HEK293 (cell line): ENCODE measurements around the gene ESPL1.
A peak's percentile ranks its signal among the peaks of the same experiment; 100 is the strongest.

Source experiments
- CTCF ChIA-PET: fragments of 350-600 bp; formaldehyde crosslinking; extraction: SDS; loops from one replicate; lab custom pipeline; 2021; ENCODE audit warnings: antibody characterized with exemption; lab: Yijun Ruan, JAX
- POLR2A ChIA-PET: fragments of 300-600 bp; formaldehyde crosslinking; extraction: SDS; loops from one replicate; lab custom pipeline; 2020; ENCODE audit warnings: antibody characterized with exemption, inconsistent platforms; lab: Yijun Ruan, JAX
- H3K27ac ChIP-seq: fragments of 200-500 bp; sonication (Bioruptor generic); 2 replicates; pipeline ENCODE4 v1.5.1; 2014; ENCODE audit warnings: low read depth, low read length, control low read depth, inconsistent platforms; ENCODE audit errors: extremely low read depth
- H3K36me3 ChIP-seq, 2 experiments: fragments of 200-500 bp in 1 of 2; sonication (Bioruptor generic) in 1 of 2; 1 replicate in 1 of 2; 2 replicates in 1 of 2; pipeline ENCODE4 v1.5.1; 2014 to 2017; ENCODE audit warnings: inconsistent platforms in 2 of 2, low read length in 2 of 2; ENCODE audit not compliant: control insufficient read depth in 2 of 2, insufficient read depth in 1 of 2
- H3K4me1 ChIP-seq: fragments of 200-500 bp; sonication (Bioruptor generic); 2 replicates; pipeline ENCODE4 v1.5.1; 2014; ENCODE audit warnings: mild to moderate bottlenecking, low read length, inconsistent platforms; ENCODE audit not compliant: control insufficient read depth, insufficient read depth
- H3K4me3 ChIP-seq: 2 replicates; pipeline ENCODE4 v1.5.1; 2011; ENCODE audit warnings: low read depth, mild to moderate bottlenecking, control low read depth, low read length, moderate library complexity
- H3K9me3 ChIP-seq: fragments of 200-500 bp; sonication (Bioruptor generic); 2 replicates; pipeline ENCODE4 v1.5.1; 2014; ENCODE audit warnings: low read depth, low read length, inconsistent platforms; ENCODE audit not compliant: control insufficient read depth, insufficient read depth
- BCL11A ChIP-seq: fragments of 450-650 bp; formaldehyde crosslinking; IDR thresholded peaks from 2 replicates; pipeline ENCODE4 v1.5.1; 2016; ENCODE audit warnings: low read depth, missing biosample characterization, missing genetic modification characterization
- EGR2 ChIP-seq: fragments of 450-650 bp; formaldehyde crosslinking; IDR thresholded peaks from 2 replicates; pipeline ENCODE4 v1.5.1; 2016; ENCODE audit warnings: low read depth, missing biosample characterization, missing genetic modification characterization
- ZNF16 ChIP-seq: fragments of 450-650 bp; formaldehyde crosslinking; IDR thresholded peaks from 2 replicates; pipeline ENCODE4 v1.5.1; 2016; ENCODE audit warnings: low read depth, missing biosample characterization, missing genetic modification characterization
- ZNF248 ChIP-seq: fragments of 450-650 bp; formaldehyde crosslinking; IDR thresholded peaks from 2 replicates; pipeline ENCODE4 v1.5.1; 2017; ENCODE audit warnings: missing biosample characterization, missing genetic modification characterization
- ZNF366 ChIP-seq: fragments of 450-650 bp; formaldehyde crosslinking; conservative IDR thresholded peaks from 2 replicates; pipeline ENCODE4 v1.5.1; 2016; ENCODE audit warnings: missing biosample characterization, missing genetic modification characterization
- ZNF416 ChIP-seq: fragments of 450-650 bp; formaldehyde crosslinking; IDR thresholded peaks from 2 replicates; pipeline ENCODE4 v1.5.1; 2016; ENCODE audit warnings: missing biosample characterization, missing genetic modification characterization
- ZNF654 ChIP-seq: fragments of 450-650 bp; formaldehyde crosslinking; IDR thresholded peaks from 2 replicates; pipeline ENCODE4 v1.5.1; 2016; ENCODE audit warnings: low read depth, missing biosample characterization, missing genetic modification characterization
- ZNF677 ChIP-seq: fragments of 450-650 bp; IDR thresholded peaks from 2 replicates; pipeline ENCODE4 v1.5.0; 2018; ENCODE audit warnings: missing biosample characterization, mild to moderate bottlenecking, missing genetic modification characterization, moderate library complexity
- ZNF777 ChIP-seq: fragments of 450-650 bp; formaldehyde crosslinking; IDR thresholded peaks from 2 replicates; pipeline ENCODE4 v1.5.1; 2017; ENCODE audit warnings: missing biosample characterization, missing genetic modification characterization, borderline replicate concordance
- TF ChIP-seq, protein P1 (sequence below): fragments of 450-650 bp; formaldehyde crosslinking; IDR thresholded peaks from 2 replicates; pipeline ENCODE4 v1.5.1; 2016; ENCODE audit warnings: missing biosample characterization, missing genetic modification characterization
- TF ChIP-seq, protein P2 (sequence below): fragments of 450-650 bp; formaldehyde crosslinking; IDR thresholded peaks from 2 replicates; pipeline ENCODE4 v1.5.1; 2016; ENCODE audit warnings: missing biosample characterization, missing genetic modification characterization

The ESPL1 gene

DNA sequence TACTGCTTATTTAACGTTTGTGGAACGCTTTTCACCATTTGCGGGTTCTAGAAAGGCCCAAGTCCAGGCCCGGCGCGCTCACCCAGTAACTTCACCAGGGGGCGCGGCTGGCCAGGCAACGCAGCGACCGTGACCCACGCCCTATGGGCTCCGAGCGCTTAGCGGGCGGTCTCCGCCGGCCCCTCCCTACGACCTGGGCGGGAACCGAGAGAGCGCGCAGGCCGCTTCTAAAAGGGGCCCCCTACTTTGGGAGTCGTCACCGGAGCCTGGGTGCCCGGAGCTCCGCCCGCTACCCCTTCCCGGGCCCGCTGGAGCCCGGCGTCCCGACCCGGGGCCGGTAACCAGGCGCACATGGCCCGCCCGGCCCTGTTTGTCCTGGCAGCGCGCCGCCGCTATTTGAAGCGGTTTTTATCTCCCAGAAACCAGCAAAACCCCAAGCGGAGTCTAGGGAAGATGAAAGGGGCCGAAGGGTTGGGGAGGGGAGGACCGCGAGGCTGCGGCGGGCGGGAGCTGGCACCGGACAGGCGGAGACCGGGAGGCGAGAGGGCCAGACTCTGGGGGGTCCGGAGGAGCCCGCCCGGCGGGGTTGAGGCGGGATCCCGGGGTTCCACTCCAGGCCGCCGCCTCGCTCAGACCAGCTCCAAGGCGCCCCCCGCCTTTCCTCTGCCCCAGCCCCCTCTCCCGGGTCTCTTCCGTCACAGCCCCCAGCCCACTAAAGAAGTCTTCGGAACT lies 56.8 kb downstream of the ESPL1 start (continued):
- no peak for TF ChIP-seq EGR2 (tag by site-specific recombination)
- peak; percentile 81; the same call in 1 of the 2 replicates for TF ChIP-seq BCL11A (tag by site-specific recombination)

DNA sequence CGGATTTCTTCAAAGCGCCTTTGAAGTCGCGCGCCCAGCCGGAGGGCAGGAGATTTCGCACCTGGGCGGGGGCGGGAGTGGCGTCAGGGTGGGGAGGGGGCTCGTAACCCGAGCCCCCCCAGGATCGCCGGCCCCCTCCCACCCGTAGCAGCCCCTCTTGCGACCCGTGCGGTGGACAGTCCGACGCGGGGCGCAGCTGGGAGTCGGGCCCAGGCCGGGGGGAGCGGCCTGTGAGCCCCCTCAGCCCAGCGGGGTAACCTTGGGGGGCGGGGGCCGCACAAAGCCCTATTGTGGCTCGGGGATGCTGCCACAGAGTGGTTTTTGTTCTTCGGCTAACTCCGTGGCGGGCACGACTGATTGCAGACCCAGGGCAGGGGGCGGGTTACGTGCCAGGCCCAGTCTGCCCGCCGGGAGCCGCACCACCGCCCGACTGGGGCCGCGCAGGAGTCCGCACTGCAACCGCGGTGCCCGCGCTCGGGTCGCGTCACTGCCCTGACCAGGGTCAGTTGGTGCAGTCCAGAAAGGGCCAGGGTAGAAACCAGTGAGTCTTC lies 57.5 kb downstream of the ESPL1 start:
- H3K9me3 ChIP-seq: no peaks in the 10 kb centered on the region
- H3K4me3 ChIP-seq: peak overlapping the region; percentile 54
- POLR2A ChIA-PET: interaction anchor here (1.0 to 3.0 kb wide), 12 partner anchors 10 to 246 kb away, joined by 3 to 16 read pairs (median 5); partner anchors contain the start of genes MAP3K12, PFDN5, SPRYD3 and TARBP2
- TF ChIP-seq ZNF677 (tag by site-specific recombination): 0 out of 2 replicates have a peak, but pooled peaks have one; percentile 5
- no peak for TF ChIP-seq ZNF16
- CTCF ChIA-PET: interaction anchor here (0.6 to 12.7 kb wide), 16 partner anchors 18 to 183 kb away, joined by 3 to 156 read pairs (median 5); partner anchors contain the start of genes NPFF and TARBP2
- H3K27ac ChIP-seq: peak overlapping the region; percentile 86
- H3K4me1 ChIP-seq: no peaks in the 10 kb centered on the region
- no peaks in the 10 kb centered on the region for H3K36me3 ChIP-seq

DNA sequence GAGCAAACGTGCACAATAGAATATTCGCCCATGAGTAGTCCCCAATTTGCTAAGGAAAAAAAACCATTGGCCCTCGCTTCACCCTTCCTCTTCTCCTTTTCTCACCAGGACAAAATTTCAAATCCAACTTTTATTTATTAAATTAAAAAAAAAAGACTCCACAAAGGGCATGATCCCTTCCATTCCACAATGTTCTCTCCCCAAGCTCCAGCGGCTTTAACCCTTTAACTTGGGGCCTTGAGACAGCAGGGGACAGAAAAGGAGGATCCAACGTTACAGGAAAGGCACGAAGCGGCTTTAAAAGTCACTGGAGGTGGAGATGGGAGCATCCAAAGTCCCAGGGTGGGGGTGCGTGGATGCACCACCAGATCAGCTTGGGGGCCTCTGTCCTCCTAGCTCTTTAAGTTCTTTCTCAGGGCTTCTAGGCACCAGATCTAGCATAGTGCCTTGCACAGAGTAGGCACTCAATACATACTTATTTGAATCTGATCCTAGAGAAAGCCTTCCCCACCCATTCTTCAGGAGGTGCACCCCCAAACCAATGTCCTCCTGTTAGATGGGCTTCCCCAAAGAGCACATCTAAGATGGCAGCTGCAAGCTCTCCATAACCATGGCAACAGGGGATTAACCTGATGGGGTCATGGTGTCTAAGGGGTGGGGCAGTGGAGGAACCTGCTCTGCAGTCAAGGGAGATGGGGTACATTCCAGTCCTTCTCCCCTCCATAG lies 58.5 kb downstream of the ESPL1 start:
- TF ChIP-seq ZNF654 (tag by site-specific recombination): no peak
- TF ChIP-seq, protein P1, sequence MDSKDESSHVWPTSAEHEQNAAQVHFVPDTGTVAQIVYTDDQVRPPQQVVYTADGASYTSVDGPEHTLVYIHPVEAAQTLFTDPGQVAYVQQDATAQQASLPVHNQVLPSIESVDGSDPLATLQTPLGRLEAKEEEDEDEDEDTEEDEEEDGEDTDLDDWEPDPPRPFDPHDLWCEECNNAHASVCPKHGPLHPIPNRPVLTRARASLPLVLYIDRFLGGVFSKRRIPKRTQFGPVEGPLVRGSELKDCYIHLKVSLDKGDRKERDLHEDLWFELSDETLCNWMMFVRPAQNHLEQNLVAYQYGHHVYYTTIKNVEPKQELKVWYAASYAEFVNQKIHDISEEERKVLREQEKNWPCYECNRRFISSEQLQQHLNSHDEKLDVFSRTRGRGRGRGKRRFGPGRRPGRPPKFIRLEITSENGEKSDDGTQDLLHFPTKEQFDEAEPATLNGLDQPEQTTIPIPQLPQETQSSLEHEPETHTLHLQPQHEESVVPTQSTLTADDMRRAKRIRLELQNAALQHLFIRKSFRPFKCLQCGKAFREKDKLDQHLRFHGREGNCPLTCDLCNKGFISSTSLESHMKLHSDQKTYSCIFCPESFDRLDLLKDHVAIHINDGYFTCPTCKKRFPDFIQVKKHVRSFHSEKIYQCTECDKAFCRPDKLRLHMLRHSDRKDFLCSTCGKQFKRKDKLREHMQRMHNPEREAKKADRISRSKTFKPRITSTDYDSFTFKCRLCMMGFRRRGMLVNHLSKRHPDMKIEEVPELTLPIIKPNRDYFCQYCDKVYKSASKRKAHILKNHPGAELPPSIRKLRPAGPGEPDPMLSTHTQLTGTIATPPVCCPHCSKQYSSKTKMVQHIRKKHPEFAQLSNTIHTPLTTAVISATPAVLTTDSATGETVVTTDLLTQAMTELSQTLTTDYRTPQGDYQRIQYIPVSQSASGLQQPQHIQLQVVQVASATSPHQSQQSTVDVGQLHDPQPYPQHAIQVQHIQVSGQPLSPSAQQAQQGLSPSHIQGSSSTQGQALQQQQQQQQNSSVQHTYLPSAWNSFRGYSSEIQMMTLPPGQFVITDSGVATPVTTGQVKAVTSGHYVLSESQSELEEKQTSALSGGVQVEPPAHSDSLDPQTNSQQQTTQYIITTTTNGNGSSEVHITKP (tag by site-specific recombination): peak; percentile 92
- no peak for TF ChIP-seq ZNF777
- no peak for TF ChIP-seq ZNF677 (tag by site-specific recombination)
- TF ChIP-seq ZNF248 (tag by site-specific recombination): no peak
- TF ChIP-seq, protein P2, sequence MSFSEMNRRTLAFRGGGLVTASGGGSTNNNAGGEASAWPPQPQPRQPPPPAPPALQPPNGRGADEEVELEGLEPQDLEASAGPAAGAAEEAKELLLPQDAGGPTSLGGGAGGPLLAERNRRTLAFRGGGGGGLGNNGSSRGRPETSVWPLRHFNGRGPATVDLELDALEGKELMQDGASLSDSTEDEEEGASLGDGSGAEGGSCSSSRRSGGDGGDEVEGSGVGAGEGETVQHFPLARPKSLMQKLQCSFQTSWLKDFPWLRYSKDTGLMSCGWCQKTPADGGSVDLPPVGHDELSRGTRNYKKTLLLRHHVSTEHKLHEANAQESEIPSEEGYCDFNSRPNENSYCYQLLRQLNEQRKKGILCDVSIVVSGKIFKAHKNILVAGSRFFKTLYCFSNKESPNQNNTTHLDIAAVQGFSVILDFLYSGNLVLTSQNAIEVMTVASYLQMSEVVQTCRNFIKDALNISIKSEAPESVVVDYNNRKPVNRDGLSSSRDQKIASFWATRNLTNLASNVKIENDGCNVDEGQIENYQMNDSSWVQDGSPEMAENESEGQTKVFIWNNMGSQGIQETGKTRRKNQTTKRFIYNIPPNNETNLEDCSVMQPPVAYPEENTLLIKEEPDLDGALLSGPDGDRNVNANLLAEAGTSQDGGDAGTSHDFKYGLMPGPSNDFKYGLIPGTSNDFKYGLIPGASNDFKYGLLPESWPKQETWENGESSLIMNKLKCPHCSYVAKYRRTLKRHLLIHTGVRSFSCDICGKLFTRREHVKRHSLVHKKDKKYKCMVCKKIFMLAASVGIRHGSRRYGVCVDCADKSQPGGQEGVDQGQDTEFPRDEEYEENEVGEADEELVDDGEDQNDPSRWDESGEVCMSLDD (tag by site-specific recombination): peak; percentile 4; the same call in 1 of the 2 replicates
- no peak for TF ChIP-seq ZNF366
- no peak for TF ChIP-seq ZNF416
- no peak overlapping the region for H3K4me3 ChIP-seq
- H3K9me3 ChIP-seq: no peaks in the 10 kb centered on the region
- H3K4me1 ChIP-seq: no peaks in the 10 kb centered on the region
- H3K27ac ChIP-seq: no peak overlapping the region
- POLR2A ChIA-PET: interaction anchor here (1.1 to 2.0 kb wide), 3 partner anchors 9 to 53 kb away, joined by 4 to 5 read pairs (median 5); partner anchors contain the start of gene SP7
- CTCF ChIA-PET: interaction anchor here (0.6 to 12.7 kb wide), 10 partner anchors 9 to 419 kb away, joined by 3 to 156 read pairs (median 4); partner anchors contain the start of genes NPFF and SP7
- H3K36me3 ChIP-seq: no peaks in the 10 kb centered on the region
